ENCODE results near the gene DPH2. TPM values are rescaled to one million over a fixed set of nuclear protein-coding genes. Genes with fewer than 3 reads are reported as not detected.

The DPH2 gene
- total RNA-seq, 2 experiments from 2014 or later, result 10.3 to 12.0 TPM

GRCh38 chr1:43975249-43975961, 5.6 kb downstream of the DPH2 start:
- ATAC-seq (ENCODE audit: poor library complexity), result peak; percentile 18
- peaks cover 8% of the 10 kb centered on the region for H3K27me3 Mint-ChIP-seq
- H3K4me1 Mint-ChIP-seq (ENCODE audit: low read depth), result peaks cover 65% of the 10 kb centered on the region
- peak in 11 of 14 experiments; percentile 22 to 79 (median 42) for DNase-seq
- peak overlapping the region; percentile 78 to 86 for H3K27ac ChIP-seq (ENCODE audit: low read depth in 1 of 2, low read length in 2 of 2)
- H3K9me3 ChIP-seq (ENCODE audit: control insufficient read depth in 1 of 2, insufficient read depth in 1 of 2, low read length in 2 of 2), result no peaks in the 10 kb centered on the region
- H3K36me3 Mint-ChIP-seq (ENCODE audit: low read depth), result peaks cover 50% of the 10 kb centered on the region
- peak overlapping the region; percentile 92 for H3K27ac Mint-ChIP-seq
- no peak for TF ChIP-seq CTCF (IDR thresholded peaks at IDR 0.05)
- no peaks in the 10 kb centered on the region for H3K9me3 Mint-ChIP-seq
- POLR2A ChIA-PET, result interaction anchor here (0.6 to 2.6 kb wide), 8 partner anchors 12 to 833 kb away, joined by 3 to 10 read pairs (median 4); partner anchors contain the start of genes BTBD19, IPO13 and ST3GAL3
- peaks cover 5 to 7% of the 10 kb centered on the region in 2 experiments for H3K27me3 ChIP-seq (ENCODE audit: control insufficient read depth in 1 of 2, insufficient read depth in 2 of 2, low read length in 2 of 2)
- peak overlapping the region; percentile 99 for H3K4me3 ChIP-seq (ENCODE audit: low read length)
- H3K4me3 Mint-ChIP-seq, result peak overlapping the region; percentile 96
- peaks cover 61% of the 10 kb centered on the region for H3K4me1 ChIP-seq (ENCODE audit: insufficient read depth, low read length)
- peaks cover 40% of the 10 kb centered on the region for H3K36me3 ChIP-seq (ENCODE audit: insufficient read depth, low read length)
- CTCF ChIA-PET, result interaction anchor here (0.8 to 2.8 kb wide), 7 partner anchors 16 to 70 kb away, joined by 4 to 13 read pairs (median 6); partner anchors contain the start of genes ARTN, CCDC24 and IPO13
- intact Hi-C loops (cut with DNase I, micrococcal nuclease), result loop anchor here in 1 of 2 experiments (1.0 to 10.0 kb wide), 7 partner anchors 16 to 1208 kb away; partner anchors contain the start of genes C1orf50, CCDC24, CDC20 and CFAP57

GRCh38 chr1:43976045-43976444, 6.2 kb downstream of the DPH2 start:
- ATAC-seq (ENCODE audit: poor library complexity), result no peak
- Histone ChIP-seq H3K36me3 (ENCODE audit: insufficient read depth, low read length) (peaks cover 40% of the 10 kb centered on the region), H3K27ac (ENCODE audit: low read depth in 1 of 2, low read length in 2 of 2) (no peak overlapping the region), H3K4me3 (ENCODE audit: low read length) (peak overlapping the region; percentile 99), H3K27me3 (ENCODE audit: control insufficient read depth in 1 of 2, insufficient read depth in 2 of 2, low read length in 2 of 2) (peaks cover 5 to 7% of the 10 kb centered on the region in 2 experiments), H3K4me1 (ENCODE audit: insufficient read depth, low read length) (peaks cover 59% of the 10 kb centered on the region), H3K9me3 (ENCODE audit: control insufficient read depth in 1 of 2, insufficient read depth in 1 of 2, low read length in 2 of 2) (no peaks in the 10 kb centered on the region)
- TF ChIP-seq CTCF (IDR thresholded peaks at IDR 0.05), result no peak
- DNase-seq, result no peak
- ChIA-PET POLR2A (interaction anchor here (0.8 to 2.6 kb wide), 6 partner anchors 11 to 269 kb away, joined by 3 to 10 read pairs (median 4); partner anchors contain the start of genes IPO13 and ST3GAL3), CTCF (interaction anchor here (0.8 to 2.8 kb wide), 6 partner anchors 15 to 60 kb away, joined by 4 to 13 read pairs (median 8); partner anchors contain the start of genes ARTN, CCDC24 and IPO13)
- intact Hi-C loops (cut with DNase I, micrococcal nuclease), result loop anchor here in 1 of 2 experiments (5.0 to 10.0 kb wide), 5 partner anchors 379 to 1209 kb away; partner anchors contain the start of genes C1orf50, CDC20, CFAP57 and EBNA1BP2
- no peaks in the 10 kb centered on the region for H3K9me3 Mint-ChIP-seq
- peaks cover 58% of the 10 kb centered on the region for H3K4me1 Mint-ChIP-seq (ENCODE audit: low read depth)
- peak overlapping the region; percentile 96 for H3K4me3 Mint-ChIP-seq
- peaks cover 50% of the 10 kb centered on the region for H3K36me3 Mint-ChIP-seq (ENCODE audit: low read depth)
- peaks cover 13% of the 10 kb centered on the region for H3K27me3 Mint-ChIP-seq
- H3K27ac Mint-ChIP-seq, result peak overlapping the region; percentile 92

GRCh38 chr1:43976890-43977289, 7.1 kb downstream of the DPH2 start:
- Histone ChIP-seq H3K36me3 (ENCODE audit: insufficient read depth, low read length) (peaks cover 32% of the 10 kb centered on the region), H3K27ac (ENCODE audit: low read depth in 1 of 2, low read length in 2 of 2) (no peak overlapping the region), H3K4me3 (ENCODE audit: low read length) (no peak overlapping the region), H3K4me1 (ENCODE audit: insufficient read depth, low read length) (peaks cover 54% of the 10 kb centered on the region), H3K9me3 (ENCODE audit: control insufficient read depth in 1 of 2, insufficient read depth in 1 of 2, low read length in 2 of 2) (no peaks in the 10 kb centered on the region), H3K27me3 (ENCODE audit: control insufficient read depth in 1 of 2, insufficient read depth in 2 of 2, low read length in 2 of 2) (peaks cover 5 to 7% of the 10 kb centered on the region in 2 experiments)
- peak overlapping the region; percentile 96 for H3K4me3 Mint-ChIP-seq
- CTCF ChIA-PET, result no interaction called here
- POLR2A ChIA-PET, result no interaction called here
- no peaks in the 10 kb centered on the region for H3K9me3 Mint-ChIP-seq
- peaks cover 13% of the 10 kb centered on the region for H3K27me3 Mint-ChIP-seq
- H3K36me3 Mint-ChIP-seq (ENCODE audit: low read depth), result peaks cover 50% of the 10 kb centered on the region
- intact Hi-C loops (cut with DNase I, micrococcal nuclease), result loop anchor here in 1 of 2 experiments (5.0 to 10.0 kb wide), 5 partner anchors 378 to 1210 kb away; partner anchors contain the start of genes C1orf50, CDC20, CFAP57 and EBNA1BP2
- H3K4me1 Mint-ChIP-seq (ENCODE audit: low read depth), result peaks cover 57% of the 10 kb centered on the region
- ATAC-seq (ENCODE audit: poor library complexity), result no peak
- no peak for DNase-seq
- no peak for TF ChIP-seq CTCF (IDR thresholded peaks at IDR 0.05)
- no peak overlapping the region for H3K27ac Mint-ChIP-seq

Data from CD4-positive, alpha-beta T cell (primary cell).